Measurements from ENCODE around the gene DLG2.
A peak's percentile ranks its signal among the peaks of the same experiment; 100 is the strongest.

DLG2 gene

DNA sequence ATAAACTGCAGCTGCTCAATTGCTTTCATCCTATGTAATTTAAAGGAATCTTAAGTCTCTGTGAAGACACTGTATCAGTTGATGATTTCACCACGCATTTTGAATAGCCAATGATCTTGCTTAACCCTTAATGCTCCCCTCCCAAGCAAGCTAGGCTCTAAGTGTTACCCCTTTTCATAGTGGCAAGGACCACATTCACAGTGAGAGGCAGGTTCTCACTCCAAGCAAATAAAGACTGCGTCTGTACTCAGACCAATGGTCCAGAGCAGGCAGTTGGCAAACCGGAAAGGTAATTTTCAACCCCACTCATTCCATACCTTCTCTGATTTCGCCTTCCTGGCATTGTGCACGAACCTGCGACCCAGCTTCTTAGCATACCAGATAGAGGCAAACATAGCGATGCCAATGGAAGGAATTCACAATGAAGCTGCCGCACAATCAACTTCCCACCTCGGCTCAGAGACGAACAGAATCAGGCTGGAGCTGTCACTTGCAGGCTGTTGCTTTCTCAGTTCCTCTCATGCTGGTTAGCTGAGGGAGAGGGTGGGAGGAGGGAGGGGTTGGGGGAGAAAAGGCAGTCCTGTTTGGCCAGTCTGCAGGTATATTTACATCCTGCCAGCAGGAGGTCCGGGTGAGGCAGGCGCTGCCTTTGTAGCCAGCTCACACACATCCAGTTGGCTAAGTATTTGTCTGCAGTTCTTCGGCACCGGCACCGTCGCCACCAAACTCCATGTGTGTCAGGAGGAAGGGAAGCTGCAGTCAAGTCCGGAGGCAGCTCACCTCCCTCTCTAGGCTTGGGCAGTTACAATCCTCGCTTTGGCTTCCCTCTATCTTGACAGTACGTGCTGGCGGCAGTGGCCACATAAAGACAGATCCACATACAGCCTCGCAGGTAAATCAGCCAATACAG, 1189.8 kb downstream of the DLG2 start:
- DNase-seq (ENCODE audit: low read depth): peak; percentile 45
- H3K4me3 ChIP-seq (ENCODE audit: low read length): no peak overlapping the region
- TF ChIP-seq, protein P1, sequence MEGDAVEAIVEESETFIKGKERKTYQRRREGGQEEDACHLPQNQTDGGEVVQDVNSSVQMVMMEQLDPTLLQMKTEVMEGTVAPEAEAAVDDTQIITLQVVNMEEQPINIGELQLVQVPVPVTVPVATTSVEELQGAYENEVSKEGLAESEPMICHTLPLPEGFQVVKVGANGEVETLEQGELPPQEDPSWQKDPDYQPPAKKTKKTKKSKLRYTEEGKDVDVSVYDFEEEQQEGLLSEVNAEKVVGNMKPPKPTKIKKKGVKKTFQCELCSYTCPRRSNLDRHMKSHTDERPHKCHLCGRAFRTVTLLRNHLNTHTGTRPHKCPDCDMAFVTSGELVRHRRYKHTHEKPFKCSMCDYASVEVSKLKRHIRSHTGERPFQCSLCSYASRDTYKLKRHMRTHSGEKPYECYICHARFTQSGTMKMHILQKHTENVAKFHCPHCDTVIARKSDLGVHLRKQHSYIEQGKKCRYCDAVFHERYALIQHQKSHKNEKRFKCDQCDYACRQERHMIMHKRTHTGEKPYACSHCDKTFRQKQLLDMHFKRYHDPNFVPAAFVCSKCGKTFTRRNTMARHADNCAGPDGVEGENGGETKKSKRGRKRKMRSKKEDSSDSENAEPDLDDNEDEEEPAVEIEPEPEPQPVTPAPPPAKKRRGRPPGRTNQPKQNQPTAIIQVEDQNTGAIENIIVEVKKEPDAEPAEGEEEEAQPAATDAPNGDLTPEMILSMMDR (IDR thresholded peaks at IDR 0.05; ENCODE audit: insufficient read depth, low read depth, low read length, missing control alignments): peak; percentile 18

- no peak overlapping the region for H3K4me3 ChIP-seq (ENCODE audit: low read length)
- peak; percentile 12 for DNase-seq (ENCODE audit: low read depth)
- TF ChIP-seq, protein P1 (IDR thresholded peaks at IDR 0.05; ENCODE audit: insufficient read depth, low read depth, low read length, missing control alignments): no peak
These were observed 1196.5 kb downstream of the DLG2 start for GRCh38 chr11:84430661-84431060.

DNA sequence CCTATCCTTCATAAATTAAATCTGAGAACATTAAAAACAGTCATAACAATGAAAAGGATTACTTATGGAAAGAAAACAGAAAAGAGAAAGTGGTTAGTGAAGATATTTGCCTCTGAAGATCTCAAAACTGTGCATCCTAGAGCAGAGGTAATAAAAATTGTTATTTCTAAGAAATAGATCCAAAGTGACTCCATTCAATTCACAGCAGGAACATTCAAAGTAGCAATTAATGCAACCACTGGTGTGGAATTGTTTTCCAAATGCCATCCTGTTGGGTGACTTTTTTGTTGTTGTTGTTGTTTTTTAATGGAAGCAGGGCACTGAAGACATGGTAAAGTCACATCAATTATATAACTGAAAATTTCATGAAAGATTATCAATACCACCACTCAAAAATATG, 1201.5 kb downstream of the DLG2 start:
- no peak for DNase-seq (ENCODE audit: low read depth)
- TF ChIP-seq, protein P1 (IDR thresholded peaks at IDR 0.05; ENCODE audit: insufficient read depth, low read depth, low read length, missing control alignments): no peak
- H3K4me3 ChIP-seq (ENCODE audit: low read length): no peak overlapping the region

DNA sequence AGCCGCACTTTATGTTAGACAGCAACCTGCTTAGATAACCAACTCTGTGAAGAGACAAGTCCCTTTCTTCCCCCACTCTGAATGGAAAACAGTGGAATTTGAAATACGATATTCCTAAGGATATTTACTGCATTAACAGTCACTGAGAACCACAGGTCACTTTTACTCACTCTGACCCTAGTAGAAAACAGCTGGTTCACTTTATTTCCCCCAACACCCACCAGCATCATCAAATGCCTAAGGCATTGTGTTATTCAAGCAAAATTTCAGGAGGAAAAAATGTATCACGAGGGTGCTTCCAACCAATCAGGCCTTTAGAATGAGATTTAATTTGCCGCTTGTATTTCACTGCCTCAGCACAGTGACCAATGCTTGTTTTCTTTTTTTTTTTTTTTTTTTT, 1206.9 kb downstream of the DLG2 start:
- no peak overlapping the region for H3K4me3 ChIP-seq (ENCODE audit: low read length)
- TF ChIP-seq, protein P1 (IDR thresholded peaks at IDR 0.05; ENCODE audit: insufficient read depth, low read depth, low read length, missing control alignments): no peak
- DNase-seq (ENCODE audit: low read depth): no peak

DNA sequence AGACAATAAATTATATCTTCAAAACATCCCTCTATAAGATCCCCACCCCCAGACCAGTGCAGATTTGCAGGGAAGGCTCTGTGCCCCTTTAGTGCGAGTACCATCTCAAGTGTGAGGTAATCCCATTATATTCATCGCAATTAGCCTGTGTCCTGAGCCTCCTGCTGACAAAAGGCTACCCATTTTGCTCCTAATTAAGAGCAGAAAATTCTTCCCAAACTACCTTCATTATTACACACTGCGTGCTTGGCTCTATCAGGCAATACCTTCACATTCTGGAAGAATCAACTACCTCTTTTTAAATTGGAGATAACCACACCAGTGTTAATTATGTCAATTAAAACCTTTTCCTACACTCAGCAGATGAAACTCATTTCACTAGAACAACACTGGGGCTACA, 1207.5 kb downstream of the DLG2 start:
- H3K4me3 ChIP-seq (ENCODE audit: low read length): no peak overlapping the region
- DNase-seq (ENCODE audit: low read depth): no peak
- TF ChIP-seq, protein P1 (IDR thresholded peaks at IDR 0.05; ENCODE audit: insufficient read depth, low read depth, low read length, missing control alignments): no peak

DNA sequence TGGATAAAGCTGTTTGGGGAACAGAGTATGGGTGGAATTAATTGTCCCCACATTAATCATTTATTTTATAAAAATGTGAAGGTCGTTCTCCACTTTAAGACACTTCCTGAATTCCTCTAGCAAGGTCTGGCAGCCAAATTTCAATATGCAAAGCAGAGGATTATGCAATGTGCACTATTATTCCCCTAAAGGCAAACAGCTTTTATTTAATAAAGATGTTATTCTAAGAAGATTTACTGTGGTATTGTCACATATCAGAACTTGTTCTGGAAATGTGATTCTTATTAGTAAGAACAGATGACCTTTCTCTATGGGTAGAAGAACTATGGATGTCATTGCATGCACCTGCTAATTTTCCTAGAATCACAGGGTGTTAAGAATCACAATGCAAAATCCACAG, 1212.2 kb downstream of the DLG2 start:
- no peak overlapping the region for H3K4me3 ChIP-seq (ENCODE audit: low read length)
- DNase-seq (ENCODE audit: low read depth): no peak
- TF ChIP-seq, protein P1 (IDR thresholded peaks at IDR 0.05; ENCODE audit: insufficient read depth, low read depth, low read length, missing control alignments): no peak

- TF ChIP-seq, protein P1 (IDR thresholded peaks at IDR 0.05; ENCODE audit: insufficient read depth, low read depth, low read length, missing control alignments): no peak
- no peak for DNase-seq (ENCODE audit: low read depth)
- no peak overlapping the region for H3K4me3 ChIP-seq (ENCODE audit: low read length)
These were observed 1213.6 kb downstream of the DLG2 start for GRCh38 chr11:84413549-84413948.

Data from epithelial cell of esophagus (primary cell).